Measurements from ENCODE around the gene IMPA2. TPM values are rescaled to one million over a fixed set of nuclear protein-coding genes. Genes with fewer than 3 reads are reported as not detected.

The IMPA2 gene
- total and polyA plus RNA-seq, 8 donors = 93.5 to 286 (median 156) TPM

GRCh38 chr18:12003894-12004293, 22.6 kb downstream of the IMPA2 start:
- Histone ChIP-seq H3K27ac (peak overlapping the region in 2 of 4 donors; percentile 3 to 92), H3K36me3 (peaks cover 0 to 24% (median 0%) of the 10 kb centered on the region in 3 donors), H3K27me3 (no peaks in the 10 kb centered on the region), H3K9me3 (no peaks in the 10 kb centered on the region), H3K4me1 (peaks cover 50 to 73% (median 73%) of the 10 kb centered on the region in 3 donors), H3K4me3 (no peak overlapping the region)
- no peak for ATAC-seq
- no peak for DNase-seq
- intact Hi-C loops (cut with DNase I) = no loop called here
- WGBS, 2 donors = 32 to 36% methylated on average over 1 of the region's 1 CpG
- FAIRE-seq = no peak
- no peak for TF ChIP-seq CTCF (IDR thresholded peaks at IDR 0.05)

- Histone ChIP-seq H3K4me1 (peaks cover 54 to 74% (median 73%) of the 10 kb centered on the region in 3 donors), H3K4me3 (no peak overlapping the region), H3K27ac (peak overlapping the region; percentile 12 to 92 (median 52)), H3K36me3 (peaks cover 0 to 15% (median 0%) of the 10 kb centered on the region in 3 donors), H3K27me3 (no peaks in the 10 kb centered on the region), H3K9me3 (no peaks in the 10 kb centered on the region)
- ATAC-seq (peak; percentile 6 to 27 (median 12)), DNase-seq (peak in 1 of 6 donors; percentile 53), FAIRE-seq (peak; percentile 85)
- TF ChIP-seq CTCF (IDR thresholded peaks at IDR 0.05) = no peak
- WGBS, 2 donors = 28 to 33% methylated on average over 15 of the region's 15 CpGs
- intact Hi-C loops (cut with DNase I) = no loop called here
Observed at GRCh38 chr18:12005538-12006487, 24.5 kb downstream of the IMPA2 start.

GRCh38 chr18:12006488-12006840, 25.2 kb downstream of the IMPA2 start:
- H3K27me3 ChIP-seq = no peaks in the 10 kb centered on the region
- no peak for TF ChIP-seq CTCF (IDR thresholded peaks at IDR 0.05)
- H3K9me3 ChIP-seq = no peaks in the 10 kb centered on the region
- H3K4me3 ChIP-seq = no peak overlapping the region
- peaks cover 0 to 15% (median 0%) of the 10 kb centered on the region in 3 donors for H3K36me3 ChIP-seq
- H3K4me1 ChIP-seq = peaks cover 59 to 74% (median 73%) of the 10 kb centered on the region in 3 donors
- intact Hi-C loops (cut with DNase I) = no loop called here
- no peak for FAIRE-seq
- peak overlapping the region in 3 of 4 donors; percentile 44 to 92 (median 61) for H3K27ac ChIP-seq
- DNase-seq = no peak
- no peak for ATAC-seq
- 90 to 93% methylated on average over 6 of the region's 6 CpGs for WGBS, 2 donors

- TF ChIP-seq CTCF (IDR thresholded peaks at IDR 0.05) = no peak
- ATAC-seq (no peak), DNase-seq (peak in 1 of 6 donors; percentile 55), FAIRE-seq (no peak)
- WGBS, 2 donors = 83 to 86% methylated on average over 12 of the region's 12 CpGs
- Histone ChIP-seq H3K9me3 (no peaks in the 10 kb centered on the region), H3K36me3 (peaks cover 0 to 15% (median 0%) of the 10 kb centered on the region in 3 donors), H3K4me1 (peaks cover 59 to 71% (median 70%) of the 10 kb centered on the region in 3 donors), H3K4me3 (no peak overlapping the region), H3K27ac (peak overlapping the region in 2 of 4 donors; percentile 9 to 92), H3K27me3 (no peaks in the 10 kb centered on the region)
- intact Hi-C loops (cut with DNase I) = no loop called here
Observed at GRCh38 chr18:12007063-12007462, 25.8 kb downstream of the IMPA2 start.
